MCF 10A (cell line): ENCODE measurements around the gene TET3. TPM values are rescaled to one million over a fixed set of nuclear protein-coding genes. Genes with fewer than 3 reads are reported as not detected.

Experiments
- BruUV-seq: library from RNA; stranded (reverse); fragments of 400-500 nt; replicated peaks from 2 replicates; lab custom pipeline; 2021; lab: Mats Ljungman, UMichigan
- CTCF ChIA-PET: fragments of 300-600 bp; sonication (Branson Sonifier 250); formaldehyde crosslinking; extraction: SDS; loops from one replicate; lab custom pipeline; 2021; ENCODE audit warnings: antibody characterized with exemption, inconsistent platforms; lab: Yijun Ruan, JAX
- POLR2A ChIA-PET: fragments of 300-600, 350-650 bp; sonication (Branson Sonifier 250); formaldehyde crosslinking; extraction: SDS; loops from one replicate; lab custom pipeline; 2020; ENCODE audit warnings: antibody characterized with exemption, inconsistent platforms; lab: Yijun Ruan, JAX
- DNase-seq: peaks from one replicate; pipeline ENCODE4 v3.0.0-alpha.2; 2018; ENCODE audit not compliant: unreplicated experiment
- H3K27ac Mint-ChIP-seq: one replicate; pipeline ENCODE4 v1.8.0; 2022; ENCODE audit warnings: mild to moderate bottlenecking, low read depth, mixed read lengths; ENCODE audit not compliant: unreplicated experiment
- H3K27me3 Mint-ChIP-seq: one replicate; pipeline ENCODE4 v1.8.0; 2022; ENCODE audit warnings: mixed read lengths; ENCODE audit not compliant: insufficient read depth, unreplicated experiment
- H3K36me3 Mint-ChIP-seq: one replicate; pipeline ENCODE4 v1.8.0; 2022; ENCODE audit warnings: mild to moderate bottlenecking, moderate library complexity, mixed read lengths; ENCODE audit not compliant: insufficient read depth, unreplicated experiment
- H3K4me1 Mint-ChIP-seq: one replicate; pipeline ENCODE4 v1.8.0; 2022; ENCODE audit warnings: mixed read lengths; ENCODE audit not compliant: insufficient read depth, unreplicated experiment
- H3K4me3 Mint-ChIP-seq: one replicate; pipeline ENCODE4 v1.8.0; 2022; ENCODE audit warnings: mild to moderate bottlenecking, moderate library complexity, mixed read lengths; ENCODE audit not compliant: unreplicated experiment
- H3K9me3 Mint-ChIP-seq: one replicate; pipeline ENCODE4 v1.8.0; 2022; ENCODE audit warnings: mixed read lengths; ENCODE audit not compliant: unreplicated experiment
- CTCF ChIP-seq: fragments of 200-600 bp; IDR thresholded peaks from one replicate; pipeline ENCODE4 v1.8.0; 2022; ENCODE audit warnings: antibody characterized with exemption, mild to moderate bottlenecking; ENCODE audit not compliant: unreplicated experiment
- intact Hi-C: fragments of 100-400 bp; cut with micrococcal nuclease; formaldehyde crosslinking; loops from 2 replicates; pipeline ENCODE4 v1.14.1; 2022
- total RNA-seq: library from RNA; stranded (reverse); gene quantifications from 2 replicates; pipeline ENCODE4 v1.2.3, GENCODE V29; 2022

The TET3 gene
- total RNA-seq, 1 experiment from 2014 or later: 17.5 TPM

- H3K4me1 Mint-ChIP-seq: peaks cover 65% of the 10 kb centered on the region
- no peak overlapping the region for H3K27ac Mint-ChIP-seq
- no peak overlapping the region for H3K4me3 Mint-ChIP-seq
- H3K27me3 Mint-ChIP-seq: no peaks in the 10 kb centered on the region
- POLR2A ChIA-PET: no interaction called here
- intact Hi-C loops: no loop called here
- peaks cover 6% of the 10 kb centered on the region for H3K36me3 Mint-ChIP-seq
- TF ChIP-seq CTCF: no peak
- H3K9me3 Mint-ChIP-seq: no peaks in the 10 kb centered on the region
- no TSS peak for BruUV-seq
- CTCF ChIA-PET: no interaction called here
- DNase-seq: no peak
Observed at GRCh38 chr2:73998933-73999332, 14.2 kb downstream of the TET3 start.

- Mint-ChIP-seq H3K4me3 (no peak overlapping the region), H3K4me1 (peaks cover 71% of the 10 kb centered on the region), H3K9me3 (no peaks in the 10 kb centered on the region), H3K27ac (no peak overlapping the region), H3K27me3 (no peaks in the 10 kb centered on the region), H3K36me3 (peaks cover 6% of the 10 kb centered on the region)
- no peak for TF ChIP-seq CTCF
- BruUV-seq: no TSS peak
- ChIA-PET CTCF (interaction anchor here (0.6 to 2.1 kb wide), 2 partner anchors 61 to 293 kb away, joined by 3 to 6 read pairs; no protein-coding TSS in a partner anchor), POLR2A (interaction anchor here (1.1 to 1.2 kb wide), 2 partner anchors 10 to 14 kb away, joined by 3 to 4 read pairs; no protein-coding TSS in a partner anchor)
- intact Hi-C loops: loop anchor here (5.0 kb wide), 1 partner anchor 168 kb away; no protein-coding TSS in a partner anchor
- no peak for DNase-seq
Observed at GRCh38 chr2:73999881-74000597, 15.3 kb downstream of the TET3 start.

- Mint-ChIP-seq H3K4me3 (no peak overlapping the region), H3K36me3 (peaks cover 6% of the 10 kb centered on the region), H3K9me3 (no peaks in the 10 kb centered on the region), H3K27ac (no peak overlapping the region), H3K4me1 (peaks cover 76% of the 10 kb centered on the region), H3K27me3 (no peaks in the 10 kb centered on the region)
- BruUV-seq: no TSS peak
- ChIA-PET POLR2A (interaction anchor here (1.1 to 1.4 kb wide), 3 partner anchors 11 to 17 kb away, joined by 3 to 5 read pairs (median 4); no protein-coding TSS in a partner anchor), CTCF (interaction anchor here (0.6 to 2.1 kb wide), 3 partner anchors 62 to 294 kb away, joined by 3 to 6 read pairs (median 3); no protein-coding TSS in a partner anchor)
- intact Hi-C loops: loop anchor here (5.0 kb wide), 1 partner anchor 168 kb away; no protein-coding TSS in a partner anchor
- no peak for DNase-seq
- no peak for TF ChIP-seq CTCF
Observed at GRCh38 chr2:74000666-74001065, 16.0 kb downstream of the TET3 start.

DNA sequence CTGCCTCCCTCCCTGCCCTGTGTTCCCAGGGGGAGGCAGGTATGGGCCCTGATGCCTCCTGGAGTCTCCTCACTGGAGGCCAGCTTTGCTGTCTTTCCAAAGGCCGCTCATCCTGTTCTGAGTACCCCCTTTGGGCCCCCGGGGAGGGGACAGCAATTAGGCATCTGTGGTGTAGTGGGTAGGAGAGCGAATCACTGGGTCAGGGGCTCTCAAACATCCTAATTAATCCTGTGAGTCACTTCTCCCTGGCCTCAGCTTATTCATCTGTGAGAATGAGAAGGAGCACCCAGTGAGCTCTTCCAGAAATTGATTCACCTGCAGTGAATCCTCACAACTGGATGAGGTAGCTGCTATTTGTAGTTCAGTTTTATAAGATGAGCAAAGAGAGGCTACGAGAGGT, 16.4 kb downstream of the TET3 start:
- no peak overlapping the region for H3K27ac Mint-ChIP-seq
- no peaks in the 10 kb centered on the region for H3K27me3 Mint-ChIP-seq
- ChIA-PET POLR2A (interaction anchor here (0.7 to 1.4 kb wide), 3 partner anchors 11 to 25 kb away, joined by 3 to 5 read pairs (median 4); no protein-coding TSS in a partner anchor), CTCF (interaction anchor here (0.7 to 2.1 kb wide), 5 partner anchors 53 to 351 kb away, joined by 3 to 6 read pairs (median 3); no protein-coding TSS in a partner anchor)
- intact Hi-C loops: loop anchor here (5.0 kb wide), 1 partner anchor 169 kb away; no protein-coding TSS in a partner anchor
- TF ChIP-seq CTCF: no peak
- H3K4me3 Mint-ChIP-seq: peak overlapping the region; percentile 72
- no TSS peak for BruUV-seq
- peaks cover 10% of the 10 kb centered on the region for H3K36me3 Mint-ChIP-seq
- H3K9me3 Mint-ChIP-seq: no peaks in the 10 kb centered on the region
- peaks cover 76% of the 10 kb centered on the region for H3K4me1 Mint-ChIP-seq
- DNase-seq: no peak
